Erythroblast (primary cell): ENCODE data around the gene PXT1.
"Not testable (repeated sequence)": the region's sequence is repeated elsewhere in the genome, so short reads cannot be mapped to it uniquely, and the experiment has no call there.

Experiments used
- DNase-seq, 2 experiments: peaks; one replicate each; lab custom pipeline; 2025; lab: John Stamatoyannopoulos, UW
- GATA1 ChIP-seq: IDR thresholded peaks from 2 replicates; pipeline ENCODE4 v1.6.1; 2011; ENCODE audit warnings: low read depth, mild to moderate bottlenecking, control low read depth, low read length, moderate library complexity
- POLR2A ChIP-seq: IDR thresholded peaks from 2 replicates; pipeline ENCODE4 v1.6.1; 2011; ENCODE audit warnings: mild to moderate bottlenecking, low read length

The PXT1 gene

DNA sequence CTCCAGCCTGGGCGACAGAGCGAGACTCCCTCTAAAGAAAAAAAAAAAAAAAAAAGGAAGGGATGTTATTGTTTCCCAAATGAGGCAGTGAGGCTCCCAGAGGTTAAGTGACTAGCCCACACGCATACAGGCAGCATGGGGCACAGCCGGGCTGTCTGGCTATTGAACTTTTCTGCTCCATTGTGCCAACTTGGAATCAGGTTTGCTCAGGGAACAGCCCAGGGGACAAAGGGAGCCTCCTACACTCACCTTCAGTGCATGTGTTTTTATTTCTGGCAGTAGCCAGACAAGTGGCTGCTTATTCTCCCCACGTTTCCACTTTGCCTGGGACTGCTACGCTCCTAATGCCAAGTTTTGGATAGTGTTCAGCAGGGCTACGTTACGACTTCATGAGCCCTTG lies 65.9 kb downstream of the PXT1 start:
- no peak for DNase-seq
- TF ChIP-seq GATA1 (no peak), POLR2A (no peak)

GRCh38 chr6:36376183-36376582 lies 66.5 kb downstream of the PXT1 start:
- DNase-seq: no peak
- no peak for TF ChIP-seq POLR2A
- no peak for TF ChIP-seq GATA1

DNA sequence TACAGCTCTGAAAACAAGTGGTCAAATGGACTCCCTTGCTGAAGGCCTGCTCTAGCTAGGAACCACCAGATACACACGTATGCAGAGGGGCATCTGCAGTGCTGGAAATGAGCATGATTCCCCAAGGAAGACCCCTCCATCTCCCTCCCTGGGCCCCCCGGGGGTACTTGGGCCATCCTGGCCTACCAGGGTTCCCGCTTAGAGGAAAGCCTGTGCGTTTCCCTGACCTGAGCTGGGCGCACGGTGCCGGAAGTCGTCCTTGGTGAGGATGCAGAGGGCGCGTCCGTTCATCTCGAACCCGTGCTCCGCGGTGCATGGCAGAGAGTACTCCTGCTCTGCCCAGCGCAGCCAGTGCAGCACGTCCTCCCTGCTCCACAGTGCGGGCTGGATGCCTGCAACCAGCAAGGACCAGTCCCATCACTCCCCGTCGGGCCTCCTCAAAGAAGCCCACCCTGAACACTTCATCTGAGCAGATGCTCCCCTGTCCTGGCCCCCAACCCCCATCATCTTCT lies 67.0 kb downstream of the PXT1 start:
- DNase-seq: no peak
- TF ChIP-seq GATA1: no peak
- no peak for TF ChIP-seq POLR2A

GRCh38 chr6:36374972-36375371 lies 67.7 kb downstream of the PXT1 start:
- no peak for TF ChIP-seq POLR2A
- TF ChIP-seq GATA1: no peak
- DNase-seq: no peak

DNA sequence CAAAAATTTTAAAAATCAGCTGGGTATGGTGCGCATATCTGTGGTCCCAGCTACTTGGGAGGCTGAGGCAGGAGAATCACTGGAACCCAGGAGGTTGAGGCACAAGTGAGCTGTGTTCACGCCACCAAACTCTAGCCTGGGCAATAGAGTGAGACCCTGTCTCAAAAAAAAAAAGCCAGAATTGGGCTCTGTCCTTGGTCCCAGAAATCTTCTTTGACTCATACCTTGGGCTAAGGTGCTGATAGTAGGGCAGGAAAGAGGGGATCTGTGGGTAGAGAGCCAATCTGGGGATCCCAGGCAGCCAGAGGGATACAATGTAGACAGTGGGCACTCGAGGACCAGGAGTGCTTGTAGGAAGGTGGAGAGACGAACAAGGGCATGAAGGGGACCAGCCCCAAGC lies 68.5 kb downstream of the PXT1 start:
- DNase-seq: no peak
- no peak for TF ChIP-seq POLR2A
- no peak for TF ChIP-seq GATA1

DNA sequence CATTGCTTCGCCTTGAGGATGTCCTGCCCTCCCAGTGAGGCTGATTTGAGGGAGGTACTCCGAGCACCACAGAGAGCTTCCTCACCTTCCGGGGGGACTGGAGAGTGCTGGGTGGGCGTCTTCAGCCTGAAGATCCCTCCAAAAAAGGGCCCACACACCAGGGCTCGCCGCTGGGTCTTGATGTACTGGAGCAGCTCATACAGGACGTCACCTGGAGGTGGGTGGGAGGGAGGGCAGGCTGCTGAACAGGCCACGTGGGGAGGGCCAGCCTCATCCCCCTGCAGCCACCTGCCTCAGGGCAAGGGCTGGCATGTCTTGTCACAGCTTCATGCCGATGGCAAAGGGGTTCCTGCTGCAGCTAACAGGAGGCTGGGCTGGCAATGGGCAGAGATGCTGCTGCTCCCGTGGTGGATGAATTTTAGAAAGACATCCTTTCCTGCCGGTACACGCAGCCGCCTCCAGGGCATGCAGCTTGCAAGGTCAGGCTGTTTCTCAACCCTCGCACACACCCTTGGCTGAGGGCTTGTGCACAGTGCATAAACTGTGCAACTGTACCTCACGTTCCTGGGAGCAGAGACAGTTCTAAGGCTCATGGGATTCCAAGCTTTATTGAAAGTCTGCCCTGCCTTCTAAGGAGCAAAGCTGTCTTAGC lies 69.2 kb downstream of the PXT1 start:
- TF ChIP-seq GATA1 (no peak), POLR2A (no peak)

GRCh38 chr6:36372088-36372487 lies 70.6 kb downstream of the PXT1 start:
- TF ChIP-seq POLR2A (no peak), GATA1 (no peak)
- DNase-seq: no peak

More for the DNA sequence above, 69.2 kb downstream of the PXT1 start:
- no peak for DNase-seq

- no peak for TF ChIP-seq GATA1
- no peak for TF ChIP-seq POLR2A
- DNase-seq: no peak
These were observed 71.4 kb downstream of the PXT1 start for GRCh38 chr6:36371211-36371610.

DNA sequence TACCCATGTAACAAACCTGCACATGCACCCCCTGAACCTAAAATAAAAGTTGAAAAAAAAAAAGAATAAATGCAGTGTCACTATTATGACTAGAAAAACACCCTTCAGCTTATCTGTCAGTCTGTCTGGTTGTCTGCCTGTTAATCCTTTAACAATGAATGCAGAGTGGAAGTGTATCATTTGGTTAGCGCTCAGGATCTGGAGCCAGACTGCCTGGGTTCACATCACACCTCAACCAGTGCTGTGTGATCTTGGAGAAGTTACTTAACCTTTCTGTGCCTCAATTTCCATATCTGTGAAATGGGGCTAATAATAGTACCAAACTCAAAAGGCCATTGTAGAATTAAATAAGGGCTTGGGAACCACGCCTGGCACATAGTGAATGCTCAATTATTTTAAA lies 72.0 kb downstream of the PXT1 start:
- DNase-seq: peak in 1 of 2 experiments; percentile 8
- TF ChIP-seq POLR2A (no peak), GATA1 (no peak)

GRCh38 chr6:36368921-36369865 lies 73.5 kb downstream of the PXT1 start:
- no peak for DNase-seq

DNA sequence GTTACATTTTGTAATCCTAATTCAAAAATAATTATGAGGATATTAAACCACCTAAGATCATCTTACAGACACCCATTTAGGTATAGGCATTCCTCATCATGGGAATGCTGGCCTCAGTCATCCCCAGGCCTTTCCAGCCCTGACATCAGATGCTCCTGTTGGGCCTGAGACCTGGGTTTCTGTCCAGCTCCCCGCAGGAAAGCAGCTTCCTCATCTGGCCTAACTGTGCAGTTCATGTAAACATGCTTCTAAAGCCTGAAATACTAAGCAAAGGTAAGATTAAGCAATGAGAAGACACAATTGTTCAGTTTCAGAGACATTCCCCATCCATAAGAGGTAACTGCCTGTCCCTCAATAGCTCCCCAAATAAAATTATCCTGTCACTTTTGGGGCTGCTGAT lies 74.2 kb downstream of the PXT1 start:
- TF ChIP-seq GATA1 (no peak), POLR2A (no peak)
- DNase-seq: no peak

More at GRCh38 chr6:36368921-36369865, 73.5 kb downstream of the PXT1 start:
- TF ChIP-seq GATA1 (no peak), POLR2A (no peak)

GRCh38 chr6:36367743-36368142 lies 74.9 kb downstream of the PXT1 start:
- TF ChIP-seq GATA1 (no peak), POLR2A (no peak)

DNA sequence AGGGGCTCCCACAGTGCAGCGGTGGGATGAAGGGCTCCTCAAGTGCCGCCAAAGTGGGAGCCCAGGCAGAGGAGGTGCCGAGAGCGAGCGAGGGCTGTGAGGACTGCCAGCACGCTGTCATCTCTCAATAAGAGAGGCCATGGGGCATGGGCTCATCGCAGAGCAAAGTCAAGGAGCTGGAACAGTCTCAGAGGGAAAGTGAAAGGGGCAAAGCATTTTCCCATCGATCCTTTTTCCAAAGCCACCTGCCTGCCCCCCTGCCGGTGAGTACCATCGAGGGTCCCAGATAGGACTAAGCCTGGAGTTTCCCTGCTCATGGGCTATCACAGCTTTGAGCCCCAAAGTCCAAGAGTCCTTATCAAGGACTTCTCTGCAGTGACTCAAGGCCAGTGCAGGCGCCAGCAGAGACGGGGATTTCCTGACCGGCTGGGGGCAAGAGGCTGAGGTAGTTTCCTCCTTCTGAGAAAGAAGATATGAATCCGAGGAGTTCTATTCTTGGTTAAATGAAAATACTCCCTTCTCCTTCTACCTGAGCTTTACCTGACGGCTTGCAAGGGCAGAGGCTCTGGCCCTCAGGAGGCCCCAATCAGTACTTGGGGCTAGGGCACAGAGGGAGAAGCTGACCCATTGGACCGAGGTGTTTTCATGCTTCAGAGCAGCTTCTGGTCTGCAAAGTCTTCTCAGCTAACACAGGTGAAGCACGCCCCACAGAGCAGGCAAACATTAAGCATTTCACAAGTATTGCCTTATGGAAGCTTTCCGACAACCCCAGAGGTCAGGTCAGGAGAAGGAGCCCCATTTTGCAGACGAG lies 77.8 kb downstream of the PXT1 start:
- TF ChIP-seq GATA1 (no peak), POLR2A (no peak)
- DNase-seq: no peak

More at GRCh38 chr6:36367743-36368142, 74.9 kb downstream of the PXT1 start:
- DNase-seq: no peak

DNA sequence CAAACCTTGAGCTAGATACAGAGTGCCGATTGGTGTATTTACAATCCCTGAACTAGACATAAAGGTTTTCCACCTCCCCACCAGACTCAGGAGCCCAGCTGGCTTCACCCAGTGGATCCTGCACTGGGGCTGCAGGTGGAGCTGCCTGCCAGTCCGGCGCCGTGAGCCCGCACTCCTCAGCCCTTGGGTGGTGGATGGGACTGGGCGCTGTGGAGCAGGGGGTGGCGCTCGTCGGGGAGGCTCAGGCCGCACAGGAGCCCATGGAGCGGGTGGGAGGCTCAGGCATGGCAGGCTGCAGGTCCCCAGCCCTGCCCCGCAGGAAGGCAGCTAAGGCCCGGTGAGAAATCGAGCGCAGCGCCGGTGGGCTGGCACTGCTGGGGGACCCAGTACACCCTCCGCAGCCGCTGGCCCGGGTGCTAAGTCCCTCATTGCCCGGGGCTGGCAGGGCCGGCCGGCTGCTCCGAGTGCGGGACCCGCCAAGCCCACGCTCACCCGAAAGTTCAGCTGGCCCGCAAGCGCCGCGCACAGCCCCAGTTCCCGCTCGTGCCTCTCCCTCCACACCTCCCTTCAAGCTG lies 78.5 kb downstream of the PXT1 start:
- not testable (repeated sequence) for DNase-seq

- not testable (repeated sequence) for DNase-seq
These were observed 79.3 kb downstream of the PXT1 start for GRCh38 chr6:36363371-36363752.
